Panc1 (cell line): Measurements from ENCODE around the gene BTG2. TPM values are rescaled to one million over a fixed set of nuclear protein-coding genes. Genes with fewer than 3 reads are reported as not detected.

Experiments
- ATAC-seq: fragments of 200-7000 bp; cut with Tn5 transposase; 2 replicates; pipeline ENCODE4 v1.9.1; 2020; ENCODE audit warnings: mild to moderate bottlenecking, moderate library complexity
- BruUV-seq: library from RNA; stranded (reverse); fragments of 400-500 nt; replicated peaks from 2 replicates; lab custom pipeline; 2021; lab: Mats Ljungman, UMichigan
- CTCF ChIA-PET: fragments of 300-600 bp; sonication (Branson Sonifier 250); formaldehyde crosslinking; loops from one replicate; lab custom pipeline; 2022; ENCODE audit warnings: antibody characterized with exemption; lab: Charles Lee
- POLR2A ChIA-PET: fragments of 300-600 bp; sonication (Branson Sonifier 250); formaldehyde crosslinking; loops from one replicate; lab custom pipeline; 2022; ENCODE audit warnings: antibody characterized with exemption; lab: Charles Lee
- DNase-seq: peaks from one replicate; pipeline ENCODE4 v3.0.0-alpha.2; 2010; ENCODE audit warnings: low read depth, low spot score
- H3K27ac ChIP-seq: 2 replicates; pipeline ENCODE4 v1.5.1; 2011; ENCODE audit warnings: mild to moderate bottlenecking, low read length, inconsistent platforms
- H3K27me3 ChIP-seq: fragments of 200-500 bp; sonication (Bioruptor generic); 2 replicates; pipeline ENCODE4 v1.6.0; 2014; ENCODE audit warnings: low read length, inconsistent platforms; ENCODE audit not compliant: control insufficient read depth, insufficient read depth
- H3K36me3 ChIP-seq: fragments of 200-500 bp; sonication (Bioruptor generic); 2 replicates; pipeline ENCODE4 v1.5.1; 2014; ENCODE audit warnings: inconsistent platforms, mild to moderate bottlenecking, low read length, moderate library complexity; ENCODE audit not compliant: control insufficient read depth, insufficient read depth
- H3K4me1 ChIP-seq: 2 replicates; pipeline ENCODE4 v1.5.1; 2011; ENCODE audit warnings: inconsistent platforms, mild to moderate bottlenecking, low read length, moderate library complexity; ENCODE audit not compliant: control insufficient read depth, insufficient read depth
- H3K4me3 ChIP-seq, 2 experiments: 2 replicates each; pipeline ENCODE4 v1.5.1; 2011 to 2012; ENCODE audit warnings: low read depth in 2 of 2, low read length in 2 of 2, mild to moderate bottlenecking in 2 of 2, inconsistent platforms in 1 of 2, moderate library complexity in 1 of 2
- H3K9me3 ChIP-seq: fragments of 200-500 bp; sonication (Bioruptor generic); 2 replicates; pipeline ENCODE4 v1.5.1; 2014; ENCODE audit warnings: low read depth, mild to moderate bottlenecking, inconsistent platforms, low read length, moderate library complexity; ENCODE audit not compliant: control insufficient read depth, insufficient read depth
- CTCF ChIP-seq: fragments of 450-650 bp; IDR thresholded peaks from 2 replicates; pipeline ENCODE4 v1.5.1; 2017; ENCODE audit warnings: mild to moderate bottlenecking
- POLR2AphosphoS5 ChIP-seq: IDR thresholded peaks from 2 replicates; pipeline ENCODE4 v1.6.1; 2012; ENCODE audit warnings: mild to moderate bottlenecking, low read depth, low read length, moderate library complexity
- REST ChIP-seq, 2 experiments: IDR thresholded peaks; 2 replicates each; pipeline ENCODE4 v1.6.1; 2011 to 2012; ENCODE audit warnings: low read depth in 2 of 2, control low read depth in 1 of 2, low read length in 1 of 2, mild to moderate bottlenecking in 1 of 2, moderate library complexity in 1 of 2; ENCODE audit not compliant: insufficient read depth in 1 of 2
- SIN3A ChIP-seq: IDR thresholded peaks from 2 replicates; pipeline ENCODE4 v1.6.1; 2012; ENCODE audit warnings: low read depth, mild to moderate bottlenecking, low read length, moderate library complexity, borderline replicate concordance; ENCODE audit not compliant: insufficient read depth
- TCF7L2 ChIP-seq: IDR thresholded peaks from 2 replicates; pipeline ENCODE4 v1.6.1; 2011; ENCODE audit warnings: mild to moderate bottlenecking, low read depth, low read length, inconsistent platforms
- in situ Hi-C: cut with HindIII; loops from 2 replicates; pipeline ENCODE4 v1.10.0; 2016; ENCODE audit warnings: low sequenced_read_pairs, low pct_unique_long_range_greater_than_20kb
- intact Hi-C: fragments of 100-400 bp; cut with micrococcal nuclease; formaldehyde crosslinking; loops from one replicate; pipeline ENCODE4 v1.10.0; 2022; ENCODE audit not compliant: unreplicated experiment
- total RNA-seq: library from RNA; stranded (reverse); gene quantifications from one replicate; pipeline ENCODE4 v1.2.1, GENCODE V29; 2021; ENCODE audit not compliant: unreplicated experiment

BTG2 gene
- total RNA-seq, 1 experiment from 2014 or later = 6.1 TPM

GRCh38 chr1:203318229-203318517 is 12.9 kb downstream of the BTG2 start:
- ATAC-seq (no peak), DNase-seq (no peak)
- Histone ChIP-seq H3K9me3 (no peaks in the 10 kb centered on the region), H3K27me3 (peaks cover 2% of the 10 kb centered on the region), H3K27ac (no peak overlapping the region), H3K4me3 (no peak overlapping the region), H3K36me3 (no peaks in the 10 kb centered on the region), H3K4me1 (no peaks in the 10 kb centered on the region; the same call in 1 of the 2 replicates)
- ChIA-PET POLR2A (no interaction called here), CTCF (interaction anchor here (0.6 kb wide), 2 partner anchors 9 to 20 kb away, joined by 3 to 15 read pairs; no protein-coding TSS in a partner anchor)
- no TSS peak for BruUV-seq
- TF ChIP-seq CTCF (no peak), REST (IDR thresholded peaks at IDR 0.05; ENCODE audit: insufficient read depth in 1 of 2, low read depth in 2 of 2, low read length in 1 of 2) (no peak), SIN3A (no peak), POLR2AphosphoS5 (no peak), TCF7L2 (no peak)
- in situ Hi-C loops = no loop called here
- intact Hi-C loops = no loop called here

- DNase-seq = no peak
- H3K4me3 ChIP-seq = no peak overlapping the region
- no TSS peak for BruUV-seq
- TF ChIP-seq SIN3A (no peak), CTCF (no peak), TCF7L2 (no peak), REST (IDR thresholded peaks at IDR 0.05; ENCODE audit: insufficient read depth in 1 of 2, low read depth in 2 of 2, low read length in 1 of 2) (no peak), POLR2AphosphoS5 (no peak)
- H3K27me3 ChIP-seq = peaks cover 2% of the 10 kb centered on the region
- no peaks in the 10 kb centered on the region for H3K9me3 ChIP-seq
- no peaks in the 10 kb centered on the region; the same call in 1 of the 2 replicates for H3K4me1 ChIP-seq
- no peaks in the 10 kb centered on the region for H3K36me3 ChIP-seq
- H3K27ac ChIP-seq = no peak overlapping the region
- no peak for ATAC-seq
- in situ Hi-C loops = no loop called here
- CTCF ChIA-PET = interaction anchor here (0.6 kb wide), 1 partner anchor 41 kb away, joined by 8 read pairs; no protein-coding TSS in a partner anchor
- intact Hi-C loops = no loop called here
- POLR2A ChIA-PET = no interaction called here
These were observed 15.4 kb downstream of the BTG2 start for GRCh38 chr1:203320591-203321272.
